Measurements from ENCODE around the gene HAX1. TPM values are rescaled to one million over a fixed set of nuclear protein-coding genes. Genes with fewer than 3 reads are reported as not detected.
"Not testable (repeated sequence)": the region's sequence is repeated elsewhere in the genome, so short reads cannot be mapped to it uniquely, and the experiment has no call there.

The HAX1 gene
- total and polyA plus RNA-seq, 4 donors: 37.5 to 91.2 (median 59.3) TPM

DNA sequence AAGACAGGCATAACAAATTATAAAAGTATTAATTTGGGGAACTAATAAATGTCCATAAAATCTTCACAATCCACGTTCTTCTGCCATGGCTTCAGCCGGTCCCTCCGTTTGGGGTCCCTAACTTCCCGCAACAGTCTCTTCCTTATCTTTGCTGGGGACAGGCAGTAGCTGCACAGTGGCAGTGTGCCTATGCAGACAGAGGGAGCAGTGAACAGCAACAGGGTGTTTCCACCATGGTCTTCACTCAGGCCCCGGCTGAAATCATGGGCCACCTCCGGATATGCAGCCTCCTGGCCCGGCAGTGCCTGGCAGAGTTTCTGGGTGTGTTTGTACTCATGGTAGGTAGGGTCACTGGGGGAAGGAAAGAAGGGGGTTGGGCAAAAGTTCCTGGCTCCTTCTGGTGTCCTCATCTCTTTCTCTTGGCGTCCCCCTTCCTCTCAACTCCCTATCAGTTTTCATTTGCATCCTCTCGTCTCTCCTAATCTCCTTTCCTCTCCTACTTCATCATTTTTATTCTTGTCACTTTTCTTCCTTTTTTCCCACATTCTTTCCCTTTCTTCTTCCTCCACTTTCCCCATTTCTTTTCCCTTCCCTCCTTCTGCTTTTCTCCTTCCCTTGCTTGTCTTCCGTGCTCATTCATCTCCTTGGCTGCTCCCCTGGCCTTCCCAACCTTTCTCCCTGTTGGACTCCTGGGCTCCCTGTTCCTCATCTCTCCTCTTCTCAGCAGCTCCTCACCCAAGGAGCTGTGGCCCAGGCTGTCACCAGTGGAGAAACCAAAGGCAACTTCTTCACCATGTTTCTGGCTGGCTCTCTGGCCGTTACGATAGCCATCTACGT, 40.0 kb downstream of the HAX1 start:
- WGBS: 79% methylated on average over 13 of the region's 13 CpGs
- H3K4me1 ChIP-seq (ENCODE audit: control insufficient read depth in 4 of 4, insufficient read depth in 4 of 4, low read length in 3 of 4); H3K27ac ChIP-seq (ENCODE audit: low read depth in 1 of 2, low read length in 2 of 2); H3K4me3 ChIP-seq (ENCODE audit: low read depth in 1 of 3, low read length in 3 of 3); H3K27me3 ChIP-seq (ENCODE audit: control insufficient read depth in 4 of 4, insufficient read depth in 4 of 4, low read length in 3 of 4); DNase-seq (ENCODE audit: low spot score); H3K9me3 ChIP-seq (ENCODE audit: control insufficient read depth in 4 of 4, low read length in 3 of 4); H3K9ac ChIP-seq (ENCODE audit: low read depth in 1 of 2, low read length in 2 of 2); H3K36me3 ChIP-seq (ENCODE audit: control insufficient read depth in 4 of 4, insufficient read depth in 3 of 4, low read depth in 1 of 4, low read length in 3 of 4): not testable (repeated sequence)

DNA sequence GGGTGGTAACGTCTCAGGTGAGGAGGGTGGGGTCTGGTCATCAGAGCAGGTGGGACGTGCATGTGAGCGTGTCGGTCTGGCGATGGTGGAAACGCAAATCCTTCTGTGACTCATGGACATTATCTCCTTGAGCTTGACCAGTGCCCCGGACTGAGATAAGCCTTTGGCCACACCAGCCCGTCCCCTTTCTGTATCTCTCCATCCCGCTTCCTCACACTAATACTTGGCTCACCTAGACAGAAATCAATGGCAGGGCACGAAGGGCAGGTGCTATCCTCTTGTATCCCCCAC, 40.6 kb downstream of the HAX1 start:
- Histone ChIP-seq H3K27me3 (ENCODE audit: control insufficient read depth in 4 of 4, insufficient read depth in 4 of 4, low read length in 3 of 4) (no peaks in the 10 kb centered on the region), H3K27ac (ENCODE audit: low read depth in 1 of 2, low read length in 2 of 2) (no peak overlapping the region), H3K9me3 (ENCODE audit: control insufficient read depth in 4 of 4, low read length in 3 of 4) (no peaks in the 10 kb centered on the region), H3K9ac (ENCODE audit: low read depth in 1 of 2, low read length in 2 of 2) (no peak overlapping the region), H3K4me1 (ENCODE audit: control insufficient read depth in 4 of 4, insufficient read depth in 4 of 4, low read length in 3 of 4) (no peaks in the 10 kb centered on the region), H3K36me3 (ENCODE audit: control insufficient read depth in 4 of 4, insufficient read depth in 3 of 4, low read depth in 1 of 4, low read length in 3 of 4) (no peaks in the 10 kb centered on the region), H3K4me3 (ENCODE audit: low read depth in 1 of 3, low read length in 3 of 3) (no peak overlapping the region)
- WGBS: 69% methylated on average over 10 of the region's 10 CpGs
- TF ChIP-seq NR2F2 (IDR thresholded peaks at IDR 0.05) (no peak), EGR1 (IDR thresholded peaks at IDR 0.05; ENCODE audit: low read depth in 2 of 2) (no peak), FOXA1 (IDR thresholded peaks at IDR 0.05) (no peak), TAF1 (conservative IDR thresholded peaks at IDR 0.05) (no peak), RAD21 (IDR thresholded peaks at IDR 0.05) (no peak)
- TF ChIP-seq, protein P1, sequence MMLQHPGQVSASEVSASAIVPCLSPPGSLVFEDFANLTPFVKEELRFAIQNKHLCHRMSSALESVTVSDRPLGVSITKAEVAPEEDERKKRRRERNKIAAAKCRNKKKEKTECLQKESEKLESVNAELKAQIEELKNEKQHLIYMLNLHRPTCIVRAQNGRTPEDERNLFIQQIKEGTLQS (IDR thresholded peaks at IDR 0.05): no peak
- TF ChIP-seq, protein P2, sequence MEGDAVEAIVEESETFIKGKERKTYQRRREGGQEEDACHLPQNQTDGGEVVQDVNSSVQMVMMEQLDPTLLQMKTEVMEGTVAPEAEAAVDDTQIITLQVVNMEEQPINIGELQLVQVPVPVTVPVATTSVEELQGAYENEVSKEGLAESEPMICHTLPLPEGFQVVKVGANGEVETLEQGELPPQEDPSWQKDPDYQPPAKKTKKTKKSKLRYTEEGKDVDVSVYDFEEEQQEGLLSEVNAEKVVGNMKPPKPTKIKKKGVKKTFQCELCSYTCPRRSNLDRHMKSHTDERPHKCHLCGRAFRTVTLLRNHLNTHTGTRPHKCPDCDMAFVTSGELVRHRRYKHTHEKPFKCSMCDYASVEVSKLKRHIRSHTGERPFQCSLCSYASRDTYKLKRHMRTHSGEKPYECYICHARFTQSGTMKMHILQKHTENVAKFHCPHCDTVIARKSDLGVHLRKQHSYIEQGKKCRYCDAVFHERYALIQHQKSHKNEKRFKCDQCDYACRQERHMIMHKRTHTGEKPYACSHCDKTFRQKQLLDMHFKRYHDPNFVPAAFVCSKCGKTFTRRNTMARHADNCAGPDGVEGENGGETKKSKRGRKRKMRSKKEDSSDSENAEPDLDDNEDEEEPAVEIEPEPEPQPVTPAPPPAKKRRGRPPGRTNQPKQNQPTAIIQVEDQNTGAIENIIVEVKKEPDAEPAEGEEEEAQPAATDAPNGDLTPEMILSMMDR (IDR thresholded peaks at IDR 0.05; ENCODE audit: low read depth, low read length, missing input control): no peak
- DNase-seq (ENCODE audit: low spot score): no peak

DNA sequence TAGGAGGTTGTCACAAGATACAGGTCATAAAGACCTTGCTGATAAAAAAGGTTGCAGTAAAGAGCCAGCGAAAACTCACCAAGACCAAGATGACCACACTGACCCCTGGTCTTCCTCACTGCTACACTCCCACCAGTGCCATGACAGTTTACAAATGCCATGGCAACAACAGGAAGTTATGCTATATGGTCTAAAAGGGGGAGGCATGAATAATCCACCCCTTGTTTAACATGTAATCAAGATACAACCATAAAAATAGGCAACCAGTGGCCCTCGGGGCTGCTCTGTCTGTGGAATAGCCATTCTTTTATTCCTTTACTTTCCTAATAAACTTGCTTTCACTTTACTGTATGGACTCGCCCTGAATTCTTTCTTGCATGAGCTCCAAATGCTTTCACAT, 41.8 kb downstream of the HAX1 start:
- WGBS: 84% methylated on average over 3 of the region's 3 CpGs
- H3K9ac ChIP-seq (ENCODE audit: low read depth in 1 of 2, low read length in 2 of 2); H3K27ac ChIP-seq (ENCODE audit: low read depth in 1 of 2, low read length in 2 of 2); H3K9me3 ChIP-seq (ENCODE audit: control insufficient read depth in 4 of 4, low read length in 3 of 4); H3K36me3 ChIP-seq (ENCODE audit: control insufficient read depth in 4 of 4, insufficient read depth in 3 of 4, low read depth in 1 of 4, low read length in 3 of 4); DNase-seq (ENCODE audit: low spot score); H3K4me3 ChIP-seq (ENCODE audit: low read depth in 1 of 3, low read length in 3 of 3); H3K27me3 ChIP-seq (ENCODE audit: control insufficient read depth in 4 of 4, insufficient read depth in 4 of 4, low read length in 3 of 4); H3K4me1 ChIP-seq (ENCODE audit: control insufficient read depth in 4 of 4, insufficient read depth in 4 of 4, low read length in 3 of 4): not testable (repeated sequence)

DNA sequence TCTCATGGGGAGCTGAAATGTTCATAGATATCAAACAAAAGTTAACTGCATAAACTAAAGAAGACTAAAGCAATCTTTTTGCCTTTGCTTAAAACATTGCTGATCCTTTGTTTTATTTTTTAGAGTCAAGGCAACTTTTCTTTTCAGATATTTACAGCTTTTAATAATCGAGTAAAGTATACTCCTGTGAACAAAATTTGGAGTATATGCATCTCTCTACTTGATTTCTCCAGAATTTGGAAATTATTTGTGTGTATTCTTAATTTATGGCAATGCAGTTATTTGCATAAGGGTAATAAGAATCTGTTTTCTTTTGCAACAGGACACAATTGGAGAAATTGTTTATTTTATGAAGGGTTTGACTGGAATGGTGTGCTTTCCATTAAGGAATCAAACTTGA, 44.3 kb downstream of the HAX1 start:
- Histone ChIP-seq H3K27me3 (ENCODE audit: control insufficient read depth in 4 of 4, insufficient read depth in 4 of 4, low read length in 3 of 4) (no peaks in the 10 kb centered on the region), H3K27ac (ENCODE audit: low read depth in 1 of 2, low read length in 2 of 2) (no peak overlapping the region), H3K9ac (ENCODE audit: low read depth in 1 of 2, low read length in 2 of 2) (no peak overlapping the region), H3K9me3 (ENCODE audit: control insufficient read depth in 4 of 4, low read length in 3 of 4) (no peaks in the 10 kb centered on the region), H3K36me3 (ENCODE audit: control insufficient read depth in 4 of 4, insufficient read depth in 3 of 4, low read depth in 1 of 4, low read length in 3 of 4) (no peaks in the 10 kb centered on the region), H3K4me3 (ENCODE audit: low read depth in 1 of 3, low read length in 3 of 3) (no peak overlapping the region), H3K4me1 (ENCODE audit: control insufficient read depth in 4 of 4, insufficient read depth in 4 of 4, low read length in 3 of 4) (no peaks in the 10 kb centered on the region)
- no peak for DNase-seq (ENCODE audit: low spot score)
- 79% methylated on average over 1 of the region's 1 CpG for WGBS
- TF ChIP-seq SP1 (IDR thresholded peaks at IDR 0.05): no peak
- TF ChIP-seq, protein P3, sequence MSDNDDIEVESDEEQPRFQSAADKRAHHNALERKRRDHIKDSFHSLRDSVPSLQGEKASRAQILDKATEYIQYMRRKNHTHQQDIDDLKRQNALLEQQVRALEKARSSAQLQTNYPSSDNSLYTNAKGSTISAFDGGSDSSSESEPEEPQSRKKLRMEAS (IDR thresholded peaks at IDR 0.05): no peak
- TF ChIP-seq, protein P4, sequence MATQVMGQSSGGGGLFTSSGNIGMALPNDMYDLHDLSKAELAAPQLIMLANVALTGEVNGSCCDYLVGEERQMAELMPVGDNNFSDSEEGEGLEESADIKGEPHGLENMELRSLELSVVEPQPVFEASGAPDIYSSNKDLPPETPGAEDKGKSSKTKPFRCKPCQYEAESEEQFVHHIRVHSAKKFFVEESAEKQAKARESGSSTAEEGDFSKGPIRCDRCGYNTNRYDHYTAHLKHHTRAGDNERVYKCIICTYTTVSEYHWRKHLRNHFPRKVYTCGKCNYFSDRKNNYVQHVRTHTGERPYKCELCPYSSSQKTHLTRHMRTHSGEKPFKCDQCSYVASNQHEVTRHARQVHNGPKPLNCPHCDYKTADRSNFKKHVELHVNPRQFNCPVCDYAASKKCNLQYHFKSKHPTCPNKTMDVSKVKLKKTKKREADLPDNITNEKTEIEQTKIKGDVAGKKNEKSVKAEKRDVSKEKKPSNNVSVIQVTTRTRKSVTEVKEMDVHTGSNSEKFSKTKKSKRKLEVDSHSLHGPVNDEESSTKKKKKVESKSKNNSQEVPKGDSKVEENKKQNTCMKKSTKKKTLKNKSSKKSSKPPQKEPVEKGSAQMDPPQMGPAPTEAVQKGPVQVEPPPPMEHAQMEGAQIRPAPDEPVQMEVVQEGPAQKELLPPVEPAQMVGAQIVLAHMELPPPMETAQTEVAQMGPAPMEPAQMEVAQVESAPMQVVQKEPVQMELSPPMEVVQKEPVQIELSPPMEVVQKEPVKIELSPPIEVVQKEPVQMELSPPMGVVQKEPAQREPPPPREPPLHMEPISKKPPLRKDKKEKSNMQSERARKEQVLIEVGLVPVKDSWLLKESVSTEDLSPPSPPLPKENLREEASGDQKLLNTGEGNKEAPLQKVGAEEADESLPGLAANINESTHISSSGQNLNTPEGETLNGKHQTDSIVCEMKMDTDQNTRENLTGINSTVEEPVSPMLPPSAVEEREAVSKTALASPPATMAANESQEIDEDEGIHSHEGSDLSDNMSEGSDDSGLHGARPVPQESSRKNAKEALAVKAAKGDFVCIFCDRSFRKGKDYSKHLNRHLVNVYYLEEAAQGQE (IDR thresholded peaks at IDR 0.05): no peak
- TF ChIP-seq, protein P2 (IDR thresholded peaks at IDR 0.05; ENCODE audit: low read depth, low read length, missing input control): no peak

All from liver (tissue), 9 donors.